Endothelial cell of umbilical vein (primary cell): ENCODE results near the gene TPH2. TPM values are rescaled to one million over a fixed set of nuclear protein-coding genes. Genes with fewer than 3 reads are reported as not detected.

Source experiments
- BruUV-seq: library from RNA; stranded (reverse); fragments of 400-500 nt; replicated peaks from 2 replicates; lab custom pipeline; 2021; lab: Mats Ljungman, UMichigan
- CTCF ChIA-PET: fragments of 300-600, 350-600 bp; sonication (Branson Sonifier 250); formaldehyde crosslinking; loops from one replicate; lab custom pipeline; 2021; ENCODE audit warnings: antibody characterized with exemption, inconsistent platforms; lab: Charles Lee
- POLR2A ChIA-PET: fragments of 300-600, 350-600 bp; sonication (Branson Sonifier 250); formaldehyde crosslinking; loops from one replicate; lab custom pipeline; 2021; ENCODE audit warnings: antibody characterized with exemption, inconsistent platforms; lab: Charles Lee
- DNase-seq: peaks from one replicate; pipeline ENCODE4 v3.0.0-alpha.2; 2011; ENCODE audit warnings: low read depth, low spot score
- FAIRE-seq: peaks from 2 replicates; lab custom pipeline; 2011; peaks lifted over from hg19 to GRCh38; lab: Jason Lieb, UNC
- H2AFZ ChIP-seq: 2 replicates; pipeline ENCODE4 v1.6.0; 2012; ENCODE audit warnings: low read depth, low read length, control low read depth, inconsistent platforms
- H3K27ac ChIP-seq: 2 replicates; pipeline ENCODE4 v1.5.1; 2011; ENCODE audit warnings: low read depth, mild to moderate bottlenecking, control low read depth, low read length, moderate library complexity; ENCODE audit not compliant: insufficient read depth
- H3K27me3 ChIP-seq, 2 experiments: 2 replicates each; pipeline versions ENCODE4 v1.6.0 to v1.6.1; 2011; ENCODE audit warnings: low read length in 2 of 2, mixed read lengths in 1 of 2; ENCODE audit not compliant: control insufficient read depth in 2 of 2, insufficient read depth in 2 of 2
- H3K36me3 ChIP-seq, 2 experiments: 2 replicates in 1 of 2; 3 replicates in 1 of 2; pipeline ENCODE4 v1.5.1; 2011; ENCODE audit warnings: low read length in 2 of 2, mild to moderate bottlenecking in 1 of 2, moderate library complexity in 1 of 2; ENCODE audit not compliant: control insufficient read depth in 2 of 2, insufficient read depth in 2 of 2; ENCODE audit errors: extremely low read depth in 1 of 2
- H3K4me1 ChIP-seq: 3 replicates; pipeline ENCODE4 v1.5.1; 2011; ENCODE audit warnings: mild to moderate bottlenecking, low read length; ENCODE audit not compliant: control insufficient read depth, insufficient read depth; ENCODE audit errors: extremely low read depth
- H3K4me2 ChIP-seq: 2 replicates; pipeline ENCODE4 v1.6.1; 2011; ENCODE audit warnings: low read length, control low read depth, mixed read lengths; ENCODE audit not compliant: insufficient read depth
- H3K4me3 ChIP-seq, 3 experiments: fragments of 200-600 bp in 1 of 3; sonication (generic), shearing (Covaris generic) in 1 of 3; replicated peaks in 1 of 3; 2 replicates each; pipeline ENCODE4 v1.5.1; 2011 to 2016; ENCODE audit warnings: control low read depth in 3 of 3, low read length in 3 of 3, mild to moderate bottlenecking in 2 of 3, inconsistent platforms in 1 of 3, low read depth in 1 of 3, moderate library complexity in 1 of 3; ENCODE audit not compliant: insufficient read depth in 1 of 3
- H3K79me2 ChIP-seq: 2 replicates; pipeline ENCODE4 v1.6.0; 2012; ENCODE audit warnings: low read length, inconsistent platforms; ENCODE audit not compliant: control insufficient read depth, insufficient read depth
- H3K9ac ChIP-seq: replicated peaks from 2 replicates; pipeline ENCODE3; 2011; ENCODE audit warnings: low read length, control low read depth; ENCODE audit not compliant: insufficient read depth; ENCODE audit errors: extremely low read depth
- H3K9me1 ChIP-seq: replicated peaks from 3 replicates; pipeline ENCODE4 v1.6.0; 2011; ENCODE audit warnings: mild to moderate bottlenecking, low read length; ENCODE audit not compliant: control insufficient read depth, insufficient read depth; ENCODE audit errors: extremely low read depth
- H3K9me3 ChIP-seq: replicated peaks from 2 replicates; pipeline ENCODE4 v1.5.1; 2012; ENCODE audit warnings: low read length, inconsistent platforms; ENCODE audit not compliant: control insufficient read depth, insufficient read depth
- H4K20me1 ChIP-seq: replicated peaks from 2 replicates; pipeline ENCODE3; 2011; ENCODE audit warnings: mild to moderate bottlenecking, low read length; ENCODE audit not compliant: control insufficient read depth, insufficient read depth; ENCODE audit errors: extremely low read depth
- CTCF ChIP-seq, 2 donors: IDR thresholded peaks; 1 replicate in 1 of 2; 2 replicates in 1 of 2; pipeline ENCODE4 v1.5.1; 2011; ENCODE audit warnings: low read length in 2 of 2, mild to moderate bottlenecking in 2 of 2, moderate library complexity in 2 of 2, control low read depth in 1 of 2, inconsistent platforms in 1 of 2, low read depth in 1 of 2; ENCODE audit not compliant: insufficient read depth in 1 of 2; ENCODE audit errors: extremely low read depth in 1 of 2
- EZH2 ChIP-seq: IDR thresholded peaks from 2 replicates; pipeline ENCODE4 v1.6.1; 2012; ENCODE audit warnings: borderline replicate concordance, low read depth, mild to moderate bottlenecking, moderate library complexity, low read length, inconsistent platforms; ENCODE audit not compliant: severe bottlenecking
- FOS ChIP-seq: IDR thresholded peaks from 2 replicates; pipeline ENCODE4 v1.6.1; 2011; ENCODE audit warnings: mild to moderate bottlenecking, low read length, moderate library complexity, borderline replicate concordance; ENCODE audit not compliant: insufficient read depth
- GATA2 ChIP-seq: IDR thresholded peaks from 2 replicates; pipeline ENCODE4 v1.7.0; 2011; ENCODE audit warnings: low read depth, mild to moderate bottlenecking, moderate library complexity, mixed read lengths, low read length; ENCODE audit not compliant: insufficient read length, insufficient read depth
- JUN ChIP-seq: IDR thresholded peaks from 2 replicates; pipeline ENCODE4 v1.6.1; 2011; ENCODE audit warnings: borderline replicate concordance, low read depth; ENCODE audit not compliant: insufficient read length, insufficient read depth
- MAX ChIP-seq: IDR thresholded peaks from 2 replicates; pipeline ENCODE4 v1.6.1; 2011; ENCODE audit not compliant: insufficient read depth, insufficient read length
- MYC ChIP-seq: IDR thresholded peaks from one replicate; pipeline ENCODE4 v1.6.1; 2011; ENCODE audit warnings: mild to moderate bottlenecking, low read depth, low read length
- POLR2A ChIP-seq: IDR thresholded peaks from 2 replicates; pipeline ENCODE4 v1.6.1; 2012; ENCODE audit warnings: low read depth, mild to moderate bottlenecking, control low read depth, low read length
- POLR2AphosphoS5 ChIP-seq: IDR thresholded peaks from 2 replicates; pipeline ENCODE4 v1.6.1; 2012; ENCODE audit warnings: low read depth, mild to moderate bottlenecking, control low read depth, low read length, moderate library complexity; ENCODE audit not compliant: insufficient read depth
- dilution Hi-C: fragments of 300-500 bp; cut with MboI; formaldehyde crosslinking; loops from one replicate; pipeline ENCODE4 v1.15.0; 2019; ENCODE audit warnings: low sequenced_read_pairs; ENCODE audit not compliant: extremely low pct_ligation_motif_present
- intact Hi-C: fragments of 100-400 bp; cut with micrococcal nuclease; formaldehyde crosslinking; loops from one replicate; pipeline ENCODE4 v1.10.0; 2022
- polyA plus RNA-seq, 4 experiments: library from polyadenylated mRNA; depleted of rRNA in 3 of 4; stranded (reverse) in 3 of 4; unstranded in 1 of 4; fragments of >200 nt; gene quantifications; 2 replicates each; pipeline versions ENCODE4 v1.2.1 to v1.2.3, GENCODE V29; 2011 to 2012; ENCODE audit warnings: missing spikeins in 1 of 4
- total RNA-seq: library from RNA; stranded (reverse); gene quantifications from 2 replicates; pipeline ENCODE4 v1.2.3, GENCODE V29; 2021

TPH2 gene
- total and polyA plus RNA-seq, 2 donors (not counting 3 experiments of a cell fraction or from before 2014, with no cell fraction given), result not detected

- H3K4me1 ChIP-seq, result no peaks in the 10 kb centered on the region
- H3K4me2 ChIP-seq, result no peak overlapping the region
- no peak for DNase-seq
- POLR2A ChIA-PET, result no interaction called here
- H3K9me1 ChIP-seq, result no peaks in the 10 kb centered on the region
- no peaks in the 10 kb centered on the region for H3K9me3 ChIP-seq
- no peak overlapping the region for H2AFZ ChIP-seq
- intact Hi-C loops, result no loop called here
- dilution Hi-C loops, result no loop called here
- no peak for TF ChIP-seq JUN
- TF ChIP-seq GATA2, result no peak
- no peak for TF ChIP-seq MAX
- TF ChIP-seq CTCF (IDR thresholded peaks at IDR 0.05; ENCODE audit: extremely low read depth in 1 of 2, insufficient read depth in 1 of 2, low read depth in 1 of 2, low read length in 2 of 2), result no peak
- no peak for TF ChIP-seq MYC
- TF ChIP-seq EZH2, result no peak
- no peak for TF ChIP-seq POLR2AphosphoS5
- no peak for TF ChIP-seq FOS
- no peak for TF ChIP-seq POLR2A
- no peak overlapping the region for H3K9ac ChIP-seq
- H3K27me3 ChIP-seq, result no peaks in the 10 kb centered on the region
- no TSS peak for BruUV-seq
- CTCF ChIA-PET, result no interaction called here
- H3K36me3 ChIP-seq, result no peaks in the 10 kb centered on the region
- FAIRE-seq, result no peak
- H3K4me3 ChIP-seq, result no peak overlapping the region
- H4K20me1 ChIP-seq, result no peaks in the 10 kb centered on the region
- H3K79me2 ChIP-seq, result no peaks in the 10 kb centered on the region
- no peak overlapping the region for H3K27ac ChIP-seq
Observed at GRCh38 chr12:71970031-71970430, 31.4 kb downstream of the TPH2 start.
